CD14-positive monocyte (primary cell): ENCODE measurements around the gene FRMPD2. TPM values are rescaled to one million over a fixed set of nuclear protein-coding genes. Genes with fewer than 3 reads are reported as not detected.
A peak's percentile ranks its signal among the peaks of the same experiment; 100 is the strongest.

Experiments
- DNase-seq, 3 donors: peaks; one replicate each; pipeline ENCODE4 v3.0.0-alpha.2; 2011 to 2022
- H2AFZ ChIP-seq: 2 replicates; pipeline ENCODE4 v1.6.0; 2012; ENCODE audit warnings: mild to moderate bottlenecking, low read depth, low read length, inconsistent platforms; ENCODE audit not compliant: insufficient read depth, poor library complexity, severe bottlenecking
- H3K27ac ChIP-seq, 2 donors: 1 replicate in 1 of 2; 2 replicates in 1 of 2; pipeline ENCODE4 v1.5.1; 2012 to 2013; ENCODE audit warnings: low read length in 2 of 2, control low read depth in 1 of 2, inconsistent platforms in 1 of 2, low read depth in 1 of 2, mild to moderate bottlenecking in 1 of 2
- H3K27me3 ChIP-seq, 2 donors: one replicate each; pipeline versions ENCODE4 v1.6.0 to v1.6.1; 2011 to 2013; ENCODE audit warnings: low read length in 2 of 2; ENCODE audit not compliant: control insufficient read depth in 2 of 2, insufficient read depth in 2 of 2
- H3K36me3 ChIP-seq, 2 donors: replicated peaks in 1 of 2; 1 replicate in 1 of 2; 2 replicates in 1 of 2; pipeline versions ENCODE4 v1.5.1 to v1.6.1; 2012 to 2013; ENCODE audit warnings: low read length in 2 of 2, control low read depth in 1 of 2, inconsistent platforms in 1 of 2, mild to moderate bottlenecking in 1 of 2; ENCODE audit not compliant: insufficient read depth in 2 of 2, control insufficient read depth in 1 of 2
- H3K4me1 ChIP-seq, 2 donors: 1 replicate in 1 of 2; 2 replicates in 1 of 2; pipeline versions ENCODE4 v1.5.1 to v1.6.1; 2012 to 2013; ENCODE audit warnings: low read length in 2 of 2, control low read depth in 1 of 2, inconsistent platforms in 1 of 2, mild to moderate bottlenecking in 1 of 2, moderate library complexity in 1 of 2; ENCODE audit not compliant: insufficient read depth in 2 of 2, control insufficient read depth in 1 of 2
- H3K4me2 ChIP-seq: replicated peaks from 2 replicates; pipeline ENCODE3; 2012; ENCODE audit warnings: low read length, moderate library complexity, mild to moderate bottlenecking; ENCODE audit not compliant: poor library complexity, severe bottlenecking; ENCODE audit errors: extremely low read depth
- H3K4me3 ChIP-seq, 3 experiments: fragments of 200-600 bp in 1 of 3; sonication (generic) in 1 of 3; replicated peaks in 1 of 3; 1 replicate in 2 of 3; 2 replicates in 1 of 3; pipeline ENCODE4 v1.5.1; 2011 to 2013; ENCODE audit warnings: low read length in 3 of 3, mild to moderate bottlenecking in 3 of 3, control low read depth in 2 of 3, low read depth in 2 of 3, inconsistent platforms in 1 of 3, moderate library complexity in 1 of 3
- H3K79me2 ChIP-seq: 2 replicates; pipeline ENCODE4 v1.6.0; 2012; ENCODE audit warnings: mild to moderate bottlenecking, control low read depth, inconsistent platforms, low read length, moderate library complexity; ENCODE audit not compliant: insufficient read depth
- H3K9ac ChIP-seq: 2 replicates; pipeline ENCODE4 v1.6.0; 2017; ENCODE audit warnings: low read length, mild to moderate bottlenecking; ENCODE audit not compliant: insufficient read depth, poor library complexity, severe bottlenecking
- H3K9me3 ChIP-seq, 2 donors: replicated peaks in 1 of 2; 1 replicate in 1 of 2; 2 replicates in 1 of 2; pipeline versions ENCODE4 v1.5.1 to v1.6.1; 2012 to 2013; ENCODE audit warnings: low read length in 2 of 2, control low read depth in 1 of 2; ENCODE audit not compliant: control insufficient read depth in 1 of 2, insufficient read depth in 1 of 2
- H4K20me1 ChIP-seq: 2 replicates; pipeline ENCODE4 v1.6.0; 2012; ENCODE audit warnings: mild to moderate bottlenecking, low read length, control low read depth, moderate library complexity; ENCODE audit not compliant: insufficient read depth
- H3K27ac Mint-ChIP-seq, 7 donors: one replicate each; pipeline ENCODE4 v1.8.0; 2020; ENCODE audit warnings: mild to moderate bottlenecking in 7 of 7, mixed read lengths in 7 of 7, moderate library complexity in 6 of 7, inconsistent platforms in 2 of 7
- H3K27me3 Mint-ChIP-seq, 3 donors: one replicate each; pipeline ENCODE4 v1.8.0; 2021 to 2022; ENCODE audit warnings: low read depth in 3 of 3, mild to moderate bottlenecking in 3 of 3, mixed read lengths in 3 of 3, moderate library complexity in 3 of 3, inconsistent platforms in 1 of 3
- H3K36me3 Mint-ChIP-seq, 2 donors: one replicate each; pipeline ENCODE4 v1.8.0; 2020; ENCODE audit warnings: mixed read lengths in 2 of 2, inconsistent platforms in 1 of 2, mild to moderate bottlenecking in 1 of 2
- H3K4me1 Mint-ChIP-seq: one replicate; pipeline ENCODE4 v1.8.0; 2020; ENCODE audit warnings: mild to moderate bottlenecking, mixed read lengths
- H3K4me3 Mint-ChIP-seq, 2 donors: one replicate each; pipeline ENCODE4 v1.8.0; 2020; ENCODE audit warnings: mild to moderate bottlenecking in 2 of 2, mixed read lengths in 2 of 2, moderate library complexity in 1 of 2
- H3K9me3 Mint-ChIP-seq, 7 donors: one replicate each; pipeline ENCODE4 v1.8.0; 2020 to 2022; ENCODE audit warnings: mixed read lengths in 7 of 7, mild to moderate bottlenecking in 6 of 7, moderate library complexity in 6 of 7, inconsistent platforms in 2 of 7
- WGBS: methylation state at CpG from one replicate; pipeline ENCODE4 v1.1.5; 2013; ENCODE audit warnings: missing lambda C conversion rate; ENCODE audit not compliant: insufficient coverage; 5-methylcytosine and 5-hydroxymethylcytosine counted together
- intact Hi-C, 2 donors: fragments of 100-400 bp; cut with micrococcal nuclease; formaldehyde crosslinking; loops; one replicate each; pipeline versions ENCODE4 v1.15.0 to v1.15.1; 2023
- polyA plus RNA-seq, 3 donors: library from polyadenylated mRNA; depleted of rRNA in 1 of 3; unstranded in 2 of 3; stranded (reverse) in 1 of 3; fragments of 300-500 nt in 2 of 3; fragments of >200 nt in 1 of 3; fragmentation: Illumina TruSeq in 2 of 3; gene quantifications; 1 replicate in 2 of 3; 2 replicates in 1 of 3; pipeline ENCODE4 v1.2.3, GENCODE V29; 2012 to 2021
- TF ChIP-seq, protein P1 (sequence below): fragments of 200-600 bp; IDR thresholded peaks from one replicate; pipeline ENCODE4 v1.8.0; 2022; ENCODE audit warnings: antibody characterized with exemption, mild to moderate bottlenecking

The FRMPD2 gene
- polyA plus RNA-seq, 3 donors = not detected

DNA sequence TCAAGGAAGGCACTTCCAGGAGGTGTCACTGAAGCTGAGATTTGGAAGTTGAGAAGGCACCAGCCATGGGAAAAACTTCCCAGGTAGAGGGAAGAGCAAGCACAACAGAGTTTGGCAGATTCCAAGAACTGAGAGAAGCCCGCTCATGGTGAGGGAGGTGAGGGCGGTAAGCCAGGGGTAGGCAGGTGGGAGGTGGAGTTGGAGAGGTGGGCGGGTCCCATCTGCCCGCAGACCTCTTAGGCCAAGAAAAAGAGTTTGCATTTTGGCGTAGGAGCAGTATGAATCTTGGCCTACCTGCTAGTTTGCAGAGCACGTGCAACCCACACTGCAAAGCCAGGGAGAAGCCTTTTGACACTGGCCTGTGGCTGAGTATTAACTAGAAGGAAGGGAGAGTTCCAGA is 18.8 kb downstream of the FRMPD2 start:
- intact Hi-C loops = no loop called here
- no peaks in the 10 kb centered on the region for H3K36me3 Mint-ChIP-seq
- H2AFZ ChIP-seq = no peak overlapping the region
- H3K79me2 ChIP-seq = no peaks in the 10 kb centered on the region
- H3K4me3 ChIP-seq = no peak overlapping the region
- no peaks in the 10 kb centered on the region for H4K20me1 ChIP-seq
- H3K27ac ChIP-seq = no peak overlapping the region
- no peaks in the 10 kb centered on the region for H3K4me1 ChIP-seq
- no peaks in the 10 kb centered on the region for H3K9me3 ChIP-seq
- H3K4me3 Mint-ChIP-seq = no peak overlapping the region
- no peak overlapping the region for H3K27ac Mint-ChIP-seq
- H3K4me1 Mint-ChIP-seq = no peaks in the 10 kb centered on the region
- H3K27me3 Mint-ChIP-seq = peaks cover 2 to 4% (median 4%) of the 10 kb centered on the region in 3 donors
- no peak overlapping the region for H3K4me2 ChIP-seq
- WGBS = 88% methylated on average over 6 of the region's 6 CpGs
- no peak for DNase-seq
- TF ChIP-seq, protein P1, sequence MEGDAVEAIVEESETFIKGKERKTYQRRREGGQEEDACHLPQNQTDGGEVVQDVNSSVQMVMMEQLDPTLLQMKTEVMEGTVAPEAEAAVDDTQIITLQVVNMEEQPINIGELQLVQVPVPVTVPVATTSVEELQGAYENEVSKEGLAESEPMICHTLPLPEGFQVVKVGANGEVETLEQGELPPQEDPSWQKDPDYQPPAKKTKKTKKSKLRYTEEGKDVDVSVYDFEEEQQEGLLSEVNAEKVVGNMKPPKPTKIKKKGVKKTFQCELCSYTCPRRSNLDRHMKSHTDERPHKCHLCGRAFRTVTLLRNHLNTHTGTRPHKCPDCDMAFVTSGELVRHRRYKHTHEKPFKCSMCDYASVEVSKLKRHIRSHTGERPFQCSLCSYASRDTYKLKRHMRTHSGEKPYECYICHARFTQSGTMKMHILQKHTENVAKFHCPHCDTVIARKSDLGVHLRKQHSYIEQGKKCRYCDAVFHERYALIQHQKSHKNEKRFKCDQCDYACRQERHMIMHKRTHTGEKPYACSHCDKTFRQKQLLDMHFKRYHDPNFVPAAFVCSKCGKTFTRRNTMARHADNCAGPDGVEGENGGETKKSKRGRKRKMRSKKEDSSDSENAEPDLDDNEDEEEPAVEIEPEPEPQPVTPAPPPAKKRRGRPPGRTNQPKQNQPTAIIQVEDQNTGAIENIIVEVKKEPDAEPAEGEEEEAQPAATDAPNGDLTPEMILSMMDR = no peak
- no peak overlapping the region for H3K9ac ChIP-seq
- H3K36me3 ChIP-seq = no peaks in the 10 kb centered on the region
- no peaks in the 10 kb centered on the region for H3K27me3 ChIP-seq
- H3K9me3 Mint-ChIP-seq = peaks cover 0 to 2% (median 0%) of the 10 kb centered on the region in 7 donors

DNA sequence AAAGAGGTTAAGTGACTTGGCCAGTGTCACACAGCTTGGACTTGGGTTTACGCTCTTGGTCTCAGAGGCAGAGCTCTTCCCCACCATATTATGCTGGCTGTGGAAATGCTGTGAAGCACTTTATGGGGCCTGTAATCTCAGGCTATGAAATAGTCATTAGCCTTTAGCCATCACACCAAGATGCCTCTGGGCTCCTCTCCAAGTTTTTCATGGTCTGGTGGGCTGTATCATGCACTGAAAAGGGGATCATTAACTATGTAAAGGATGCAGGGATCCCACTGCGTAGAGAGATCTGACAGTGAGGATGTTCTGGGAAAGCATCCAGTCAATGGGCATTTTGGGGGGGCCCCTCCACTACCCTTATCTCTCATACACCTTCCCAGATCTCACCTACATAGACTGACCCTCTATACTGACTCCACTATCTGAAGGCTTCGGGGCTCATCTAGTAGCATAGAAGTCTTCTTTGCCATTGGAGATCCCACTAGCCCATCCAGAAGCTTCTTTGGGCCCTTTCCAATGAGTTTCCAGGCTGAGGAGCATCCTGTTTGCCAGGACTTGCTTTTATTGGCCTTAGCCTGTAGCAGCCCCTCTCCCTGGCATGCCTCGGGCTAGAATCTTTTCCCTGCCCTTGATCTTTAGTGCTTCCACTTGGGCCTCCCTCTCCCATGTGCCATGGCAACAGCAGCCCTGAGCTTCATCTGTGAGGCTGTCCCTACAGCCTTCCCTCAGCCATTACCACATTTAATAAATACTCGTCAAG is 19.6 kb downstream of the FRMPD2 start:
- Mint-ChIP-seq H3K4me3 (no peak overlapping the region), H3K27ac (peak overlapping the region in 1 of 7 donors; percentile 53), H3K4me1 (no peaks in the 10 kb centered on the region), H3K27me3 (peaks cover 0 to 4% (median 3%) of the 10 kb centered on the region in 3 donors), H3K36me3 (no peaks in the 10 kb centered on the region), H3K9me3 (no peaks in the 10 kb centered on the region)
- Histone ChIP-seq H4K20me1 (no peaks in the 10 kb centered on the region), H3K27me3 (no peaks in the 10 kb centered on the region), H3K79me2 (no peaks in the 10 kb centered on the region), H3K36me3 (no peaks in the 10 kb centered on the region), H3K4me1 (no peaks in the 10 kb centered on the region), H3K9me3 (no peaks in the 10 kb centered on the region), H3K9ac (no peak overlapping the region), H3K4me2 (no peak overlapping the region), H3K4me3 (no peak overlapping the region), H2AFZ (no peak overlapping the region), H3K27ac (no peak overlapping the region)
- WGBS = 96% methylated on average over 2 of the region's 5 CpGs
- intact Hi-C loops = no loop called here
- TF ChIP-seq, protein P1 = no peak
- no peak for DNase-seq
